H1 (cell line): ENCODE data around the gene IL17RD. TPM values are rescaled to one million over a fixed set of nuclear protein-coding genes. Genes with fewer than 3 reads are reported as not detected.

Experiments used
- BRCA1 ChIP-seq: IDR thresholded peaks from 2 replicates; pipeline ENCODE4 v1.6.1; 2012; ENCODE audit warnings: low read depth, low read length, improper control_type of control experiment
- CBX5 ChIP-seq: fragments of 300-800, 300-1000 bp; sonication (generic); IDR thresholded peaks from 2 replicates; pipeline ENCODE4 v1.7.1; 2016; ENCODE audit warnings: antibody characterized with exemption, low read length, low read depth
- JUND ChIP-seq: IDR thresholded peaks from 2 replicates; pipeline ENCODE4 v1.6.1; 2011; ENCODE audit warnings: mild to moderate bottlenecking, improper control_type of control experiment, low read length
- NRF1 ChIP-seq: IDR thresholded peaks from 2 replicates; pipeline ENCODE4 v1.6.1; 2011; ENCODE audit warnings: mild to moderate bottlenecking, low read depth, low read length, improper control_type of control experiment
- POLR2AphosphoS5 ChIP-seq: IDR thresholded peaks from 2 replicates; pipeline ENCODE4 v1.6.1; 2011; ENCODE audit warnings: low read depth, low read length
- RFX5 ChIP-seq: IDR thresholded peaks from 2 replicates; pipeline ENCODE4 v1.6.1; 2011; ENCODE audit warnings: low read depth, low read length, improper control_type of control experiment, borderline replicate concordance
- SIX5 ChIP-seq: IDR thresholded peaks from 2 replicates; pipeline ENCODE4 v1.6.1; 2011; ENCODE audit warnings: mild to moderate bottlenecking, low read depth, low read length
- SP2 ChIP-seq: IDR thresholded peaks from 2 replicates; pipeline ENCODE4 v1.6.1; 2012; ENCODE audit warnings: mild to moderate bottlenecking, low read length, inconsistent platforms
- polyA plus RNA-seq, 7 experiments: library from polyadenylated mRNA; depleted of rRNA in 3 of 7; stranded (reverse) in 5 of 7; unstranded in 2 of 7; fragments of >200 nt in 5 of 7; fragments of 200-250 nt in 2 of 7; gene quantifications; 1 replicate in 5 of 7; 2 replicates in 1 of 7; 4 replicates in 1 of 7; pipeline versions ENCODE4 v1.2.1 to v1.2.3, GENCODE V29; 2011 to 2013; ENCODE audit warnings: missing spikeins in 2 of 7, mixed read lengths in 2 of 7
- total RNA-seq: library from RNA; stranded (reverse); fragmentation: NEBNext Ultra II Directional; extraction: Animal tissue kit (Norgen Biotek cat#: 25700); gene quantifications from 2 replicates; pipeline ENCODE4 v1.2.1, GENCODE V29; 2021
- TF ChIP-seq, protein P1 (sequence below): fragments of 300-600 bp; sonication (generic); IDR thresholded peaks from 2 replicates; pipeline ENCODE4 v1.7.1; 2012; ENCODE audit warnings: low read length, moderate library complexity, mild to moderate bottlenecking, inconsistent platforms; ENCODE audit not compliant: insufficient replicate concordance
- TF ChIP-seq, protein P2 (sequence below): IDR thresholded peaks from 2 replicates; pipeline ENCODE4 v1.6.1; 2012; ENCODE audit warnings: inconsistent platforms

The IL17RD gene
- total and polyA plus RNA-seq, 2 of the 8 experiments (the other 6 are each of a cell fraction or from before 2014, with no cell fraction given), result 10.9 to 48.9 TPM

DNA sequence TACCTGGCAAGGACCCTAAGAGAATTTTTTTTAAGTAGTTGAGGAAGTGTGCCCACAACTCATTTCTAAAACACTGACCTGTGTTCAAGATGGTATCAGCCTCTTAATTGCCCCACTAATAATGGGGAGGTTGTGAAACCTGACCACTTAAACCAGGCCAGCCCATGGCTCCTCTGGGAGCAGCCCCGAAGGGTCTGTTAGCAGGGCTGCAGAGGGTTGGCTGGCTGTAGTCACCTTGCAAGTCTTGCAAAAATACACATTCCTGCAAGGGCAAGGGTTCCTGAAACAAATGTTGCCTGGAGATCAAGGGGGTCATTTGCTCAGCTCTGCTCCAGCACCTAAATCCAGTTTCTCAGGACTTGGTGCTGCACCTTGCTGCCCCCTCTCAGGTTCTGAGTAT is 3.2 kb downstream of the IL17RD start (continued):
- TF ChIP-seq, protein P1, sequence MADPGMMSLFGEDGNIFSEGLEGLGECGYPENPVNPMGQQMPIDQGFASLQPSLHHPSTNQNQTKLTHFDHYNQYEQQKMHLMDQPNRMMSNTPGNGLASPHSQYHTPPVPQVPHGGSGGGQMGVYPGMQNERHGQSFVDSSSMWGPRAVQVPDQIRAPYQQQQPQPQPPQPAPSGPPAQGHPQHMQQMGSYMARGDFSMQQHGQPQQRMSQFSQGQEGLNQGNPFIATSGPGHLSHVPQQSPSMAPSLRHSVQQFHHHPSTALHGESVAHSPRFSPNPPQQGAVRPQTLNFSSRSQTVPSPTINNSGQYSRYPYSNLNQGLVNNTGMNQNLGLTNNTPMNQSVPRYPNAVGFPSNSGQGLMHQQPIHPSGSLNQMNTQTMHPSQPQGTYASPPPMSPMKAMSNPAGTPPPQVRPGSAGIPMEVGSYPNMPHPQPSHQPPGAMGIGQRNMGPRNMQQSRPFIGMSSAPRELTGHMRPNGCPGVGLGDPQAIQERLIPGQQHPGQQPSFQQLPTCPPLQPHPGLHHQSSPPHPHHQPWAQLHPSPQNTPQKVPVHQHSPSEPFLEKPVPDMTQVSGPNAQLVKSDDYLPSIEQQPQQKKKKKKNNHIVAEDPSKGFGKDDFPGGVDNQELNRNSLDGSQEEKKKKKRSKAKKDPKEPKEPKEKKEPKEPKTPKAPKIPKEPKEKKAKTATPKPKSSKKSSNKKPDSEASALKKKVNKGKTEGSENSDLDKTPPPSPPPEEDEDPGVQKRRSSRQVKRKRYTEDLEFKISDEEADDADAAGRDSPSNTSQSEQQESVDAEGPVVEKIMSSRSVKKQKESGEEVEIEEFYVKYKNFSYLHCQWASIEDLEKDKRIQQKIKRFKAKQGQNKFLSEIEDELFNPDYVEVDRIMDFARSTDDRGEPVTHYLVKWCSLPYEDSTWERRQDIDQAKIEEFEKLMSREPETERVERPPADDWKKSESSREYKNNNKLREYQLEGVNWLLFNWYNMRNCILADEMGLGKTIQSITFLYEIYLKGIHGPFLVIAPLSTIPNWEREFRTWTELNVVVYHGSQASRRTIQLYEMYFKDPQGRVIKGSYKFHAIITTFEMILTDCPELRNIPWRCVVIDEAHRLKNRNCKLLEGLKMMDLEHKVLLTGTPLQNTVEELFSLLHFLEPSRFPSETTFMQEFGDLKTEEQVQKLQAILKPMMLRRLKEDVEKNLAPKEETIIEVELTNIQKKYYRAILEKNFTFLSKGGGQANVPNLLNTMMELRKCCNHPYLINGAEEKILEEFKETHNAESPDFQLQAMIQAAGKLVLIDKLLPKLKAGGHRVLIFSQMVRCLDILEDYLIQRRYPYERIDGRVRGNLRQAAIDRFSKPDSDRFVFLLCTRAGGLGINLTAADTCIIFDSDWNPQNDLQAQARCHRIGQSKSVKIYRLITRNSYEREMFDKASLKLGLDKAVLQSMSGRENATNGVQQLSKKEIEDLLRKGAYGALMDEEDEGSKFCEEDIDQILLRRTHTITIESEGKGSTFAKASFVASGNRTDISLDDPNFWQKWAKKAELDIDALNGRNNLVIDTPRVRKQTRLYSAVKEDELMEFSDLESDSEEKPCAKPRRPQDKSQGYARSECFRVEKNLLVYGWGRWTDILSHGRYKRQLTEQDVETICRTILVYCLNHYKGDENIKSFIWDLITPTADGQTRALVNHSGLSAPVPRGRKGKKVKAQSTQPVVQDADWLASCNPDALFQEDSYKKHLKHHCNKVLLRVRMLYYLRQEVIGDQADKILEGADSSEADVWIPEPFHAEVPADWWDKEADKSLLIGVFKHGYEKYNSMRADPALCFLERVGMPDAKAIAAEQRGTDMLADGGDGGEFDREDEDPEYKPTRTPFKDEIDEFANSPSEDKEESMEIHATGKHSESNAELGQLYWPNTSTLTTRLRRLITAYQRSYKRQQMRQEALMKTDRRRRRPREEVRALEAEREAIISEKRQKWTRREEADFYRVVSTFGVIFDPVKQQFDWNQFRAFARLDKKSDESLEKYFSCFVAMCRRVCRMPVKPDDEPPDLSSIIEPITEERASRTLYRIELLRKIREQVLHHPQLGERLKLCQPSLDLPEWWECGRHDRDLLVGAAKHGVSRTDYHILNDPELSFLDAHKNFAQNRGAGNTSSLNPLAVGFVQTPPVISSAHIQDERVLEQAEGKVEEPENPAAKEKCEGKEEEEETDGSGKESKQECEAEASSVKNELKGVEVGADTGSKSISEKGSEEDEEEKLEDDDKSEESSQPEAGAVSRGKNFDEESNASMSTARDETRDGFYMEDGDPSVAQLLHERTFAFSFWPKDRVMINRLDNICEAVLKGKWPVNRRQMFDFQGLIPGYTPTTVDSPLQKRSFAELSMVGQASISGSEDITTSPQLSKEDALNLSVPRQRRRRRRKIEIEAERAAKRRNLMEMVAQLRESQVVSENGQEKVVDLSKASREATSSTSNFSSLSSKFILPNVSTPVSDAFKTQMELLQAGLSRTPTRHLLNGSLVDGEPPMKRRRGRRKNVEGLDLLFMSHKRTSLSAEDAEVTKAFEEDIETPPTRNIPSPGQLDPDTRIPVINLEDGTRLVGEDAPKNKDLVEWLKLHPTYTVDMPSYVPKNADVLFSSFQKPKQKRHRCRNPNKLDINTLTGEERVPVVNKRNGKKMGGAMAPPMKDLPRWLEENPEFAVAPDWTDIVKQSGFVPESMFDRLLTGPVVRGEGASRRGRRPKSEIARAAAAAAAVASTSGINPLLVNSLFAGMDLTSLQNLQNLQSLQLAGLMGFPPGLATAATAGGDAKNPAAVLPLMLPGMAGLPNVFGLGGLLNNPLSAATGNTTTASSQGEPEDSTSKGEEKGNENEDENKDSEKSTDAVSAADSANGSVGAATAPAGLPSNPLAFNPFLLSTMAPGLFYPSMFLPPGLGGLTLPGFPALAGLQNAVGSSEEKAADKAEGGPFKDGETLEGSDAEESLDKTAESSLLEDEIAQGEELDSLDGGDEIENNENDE, result no peak
- TF ChIP-seq RFX5, result no peak
- TF ChIP-seq JUND, result no peak
- TF ChIP-seq SIX5, result no peak
- no peak for TF ChIP-seq NRF1
- no peak for TF ChIP-seq SP2
- TF ChIP-seq, protein P2, sequence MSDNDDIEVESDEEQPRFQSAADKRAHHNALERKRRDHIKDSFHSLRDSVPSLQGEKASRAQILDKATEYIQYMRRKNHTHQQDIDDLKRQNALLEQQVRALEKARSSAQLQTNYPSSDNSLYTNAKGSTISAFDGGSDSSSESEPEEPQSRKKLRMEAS, result no peak
- TF ChIP-seq CBX5, result no peak
- no peak for TF ChIP-seq POLR2AphosphoS5
- no peak for TF ChIP-seq BRCA1
